MV-4-11 (cell line): Measurements from ENCODE around the gene GINS1.
A peak's percentile ranks its signal among the peaks of the same experiment; 100 is the strongest.
"Not testable (repeated sequence)": the region's sequence is repeated elsewhere in the genome, so short reads cannot be mapped to it uniquely, and the experiment has no call there.

Source experiments
- DNase-seq: peaks from one replicate; lab custom pipeline; 2025; lab: John Stamatoyannopoulos, UW

Gene GINS1

GRCh38 chr20:25454153-25454900 is 46.9 kb downstream of the GINS1 start:
- DNase-seq: no peak

- DNase-seq: no peak
These were observed 50.6 kb downstream of the GINS1 start for GRCh38 chr20:25457886-25458680.

GRCh38 chr20:25459111-25459830 is 51.8 kb downstream of the GINS1 start:
- DNase-seq: no peak

- no peak for DNase-seq
These were observed 52.6 kb downstream of the GINS1 start for GRCh38 chr20:25459916-25460535.

GRCh38 chr20:25460566-25461280 is 53.2 kb downstream of the GINS1 start:
- no peak for DNase-seq

- DNase-seq: no peak
These were observed 53.8 kb downstream of the GINS1 start for GRCh38 chr20:25461281-25461650.

GRCh38 chr20:25461786-25462545 is 54.5 kb downstream of the GINS1 start:
- DNase-seq: peak; percentile 85

- DNase-seq: no peak
These were observed 57.2 kb downstream of the GINS1 start for GRCh38 chr20:25464501-25465242.

- DNase-seq: no peak
These were observed 58.0 kb downstream of the GINS1 start for GRCh38 chr20:25465243-25466135.

- DNase-seq: no peak
These were observed 59.4 kb downstream of the GINS1 start for GRCh38 chr20:25466846-25467245.

GRCh38 chr20:25467441-25467840 is 60.0 kb downstream of the GINS1 start:
- DNase-seq: no peak

GRCh38 chr20:25468126-25469075 is 60.9 kb downstream of the GINS1 start:
- DNase-seq: no peak

- no peak for DNase-seq
These were observed 62.1 kb downstream of the GINS1 start for GRCh38 chr20:25469558-25469957.

GRCh38 chr20:25470045-25470444 is 62.6 kb downstream of the GINS1 start:
- peak; percentile 28 for DNase-seq

GRCh38 chr20:25471020-25471419 is 63.5 kb downstream of the GINS1 start:
- no peak for DNase-seq

GRCh38 chr20:25473297-25473696 is 65.8 kb downstream of the GINS1 start:
- not testable (repeated sequence) for DNase-seq

GRCh38 chr20:25476106-25477013 is 68.9 kb downstream of the GINS1 start:
- no peak for DNase-seq
